GM12801 (cell line): ENCODE measurements around the gene ELAVL1.

Experiments
- TF ChIP-seq, protein P1 (sequence below): IDR thresholded peaks from one replicate; pipeline ENCODE4 v1.5.1; 2011; ENCODE audit warnings: control low read depth; ENCODE audit not compliant: insufficient read length; ENCODE audit errors: extremely low read depth

ELAVL1 gene

DNA sequence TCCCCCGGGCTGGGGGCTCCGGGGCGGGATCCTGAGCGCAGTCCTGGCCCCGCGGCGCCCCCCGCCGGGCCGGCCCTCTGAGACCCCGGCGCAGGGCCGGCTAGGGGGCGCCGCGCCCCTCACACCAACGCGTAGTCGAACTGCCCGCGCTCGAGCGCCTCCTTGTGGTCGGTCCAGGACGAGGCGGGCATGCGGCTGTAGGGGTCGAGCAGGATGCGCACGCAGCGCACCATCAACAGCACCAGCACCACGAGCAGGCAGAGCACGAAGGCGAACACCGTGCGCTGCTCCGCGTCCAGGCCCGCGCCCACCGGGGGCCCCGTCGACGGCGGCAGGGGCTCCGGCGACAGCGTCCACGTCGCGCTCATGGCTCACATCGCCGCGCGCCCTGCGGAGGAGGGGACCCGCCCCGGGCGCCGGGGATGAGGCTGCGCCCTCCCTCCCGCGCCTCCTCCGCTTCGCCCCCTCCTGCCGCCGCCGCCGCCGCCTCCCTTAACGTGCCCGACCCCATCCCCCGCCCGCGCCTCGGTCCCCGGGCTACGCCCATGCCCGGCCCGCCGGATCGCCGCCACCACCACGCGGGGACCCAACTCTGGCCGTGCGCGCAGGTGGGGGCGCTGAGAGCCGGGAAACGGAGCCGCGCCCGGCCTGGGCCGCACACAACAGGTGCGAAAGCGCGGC, 80.1 kb downstream of the ELAVL1 start:
- TF ChIP-seq, protein P1, sequence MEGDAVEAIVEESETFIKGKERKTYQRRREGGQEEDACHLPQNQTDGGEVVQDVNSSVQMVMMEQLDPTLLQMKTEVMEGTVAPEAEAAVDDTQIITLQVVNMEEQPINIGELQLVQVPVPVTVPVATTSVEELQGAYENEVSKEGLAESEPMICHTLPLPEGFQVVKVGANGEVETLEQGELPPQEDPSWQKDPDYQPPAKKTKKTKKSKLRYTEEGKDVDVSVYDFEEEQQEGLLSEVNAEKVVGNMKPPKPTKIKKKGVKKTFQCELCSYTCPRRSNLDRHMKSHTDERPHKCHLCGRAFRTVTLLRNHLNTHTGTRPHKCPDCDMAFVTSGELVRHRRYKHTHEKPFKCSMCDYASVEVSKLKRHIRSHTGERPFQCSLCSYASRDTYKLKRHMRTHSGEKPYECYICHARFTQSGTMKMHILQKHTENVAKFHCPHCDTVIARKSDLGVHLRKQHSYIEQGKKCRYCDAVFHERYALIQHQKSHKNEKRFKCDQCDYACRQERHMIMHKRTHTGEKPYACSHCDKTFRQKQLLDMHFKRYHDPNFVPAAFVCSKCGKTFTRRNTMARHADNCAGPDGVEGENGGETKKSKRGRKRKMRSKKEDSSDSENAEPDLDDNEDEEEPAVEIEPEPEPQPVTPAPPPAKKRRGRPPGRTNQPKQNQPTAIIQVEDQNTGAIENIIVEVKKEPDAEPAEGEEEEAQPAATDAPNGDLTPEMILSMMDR: no peak

DNA sequence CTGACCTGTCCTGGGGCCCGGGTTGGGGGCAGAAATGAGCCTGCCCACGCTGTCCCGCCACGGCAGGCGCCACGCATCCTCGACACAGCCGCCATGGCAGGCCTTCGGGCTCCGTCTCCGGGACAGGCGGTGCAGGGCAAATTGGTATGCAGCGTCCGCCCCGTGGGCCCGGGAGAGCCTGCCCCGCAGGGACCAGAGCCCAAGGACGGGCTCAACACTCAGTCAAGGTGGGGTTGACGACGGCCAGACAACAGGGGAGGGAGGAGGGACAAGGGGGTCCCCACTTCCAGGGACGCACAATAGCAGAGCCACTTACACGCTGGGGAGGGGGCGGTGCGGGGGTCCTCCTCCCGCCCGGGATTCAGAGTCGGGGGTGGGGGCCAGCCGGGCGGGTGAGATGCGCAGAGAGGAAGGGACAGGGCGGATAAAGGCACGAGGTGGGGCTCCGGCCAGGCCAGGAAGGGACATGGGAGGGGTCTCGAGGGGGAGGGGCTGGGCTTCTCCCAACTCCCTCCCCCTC, 80.7 kb downstream of the ELAVL1 start:
- TF ChIP-seq, protein P1: no peak

DNA sequence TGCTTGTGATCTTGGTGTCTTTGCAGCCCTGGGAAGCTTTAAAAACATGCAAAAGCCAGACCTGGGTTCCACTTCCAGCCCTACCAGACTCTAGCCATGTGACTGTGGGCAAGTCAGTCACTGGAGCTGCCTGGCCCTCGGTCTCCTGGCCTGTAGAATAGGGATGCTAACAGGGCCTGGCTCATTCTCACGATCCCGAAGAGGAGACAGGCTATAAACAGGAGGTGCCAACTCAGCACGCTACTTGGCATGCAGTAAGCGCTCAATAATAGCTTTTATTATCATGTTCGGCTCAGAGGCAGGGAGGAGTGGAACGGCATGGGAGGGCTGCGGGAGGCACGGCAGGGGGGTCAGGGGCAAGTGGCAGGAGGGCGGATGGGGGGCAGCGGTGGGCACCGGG, 81.2 kb downstream of the ELAVL1 start:
- TF ChIP-seq, protein P1: no peak

DNA sequence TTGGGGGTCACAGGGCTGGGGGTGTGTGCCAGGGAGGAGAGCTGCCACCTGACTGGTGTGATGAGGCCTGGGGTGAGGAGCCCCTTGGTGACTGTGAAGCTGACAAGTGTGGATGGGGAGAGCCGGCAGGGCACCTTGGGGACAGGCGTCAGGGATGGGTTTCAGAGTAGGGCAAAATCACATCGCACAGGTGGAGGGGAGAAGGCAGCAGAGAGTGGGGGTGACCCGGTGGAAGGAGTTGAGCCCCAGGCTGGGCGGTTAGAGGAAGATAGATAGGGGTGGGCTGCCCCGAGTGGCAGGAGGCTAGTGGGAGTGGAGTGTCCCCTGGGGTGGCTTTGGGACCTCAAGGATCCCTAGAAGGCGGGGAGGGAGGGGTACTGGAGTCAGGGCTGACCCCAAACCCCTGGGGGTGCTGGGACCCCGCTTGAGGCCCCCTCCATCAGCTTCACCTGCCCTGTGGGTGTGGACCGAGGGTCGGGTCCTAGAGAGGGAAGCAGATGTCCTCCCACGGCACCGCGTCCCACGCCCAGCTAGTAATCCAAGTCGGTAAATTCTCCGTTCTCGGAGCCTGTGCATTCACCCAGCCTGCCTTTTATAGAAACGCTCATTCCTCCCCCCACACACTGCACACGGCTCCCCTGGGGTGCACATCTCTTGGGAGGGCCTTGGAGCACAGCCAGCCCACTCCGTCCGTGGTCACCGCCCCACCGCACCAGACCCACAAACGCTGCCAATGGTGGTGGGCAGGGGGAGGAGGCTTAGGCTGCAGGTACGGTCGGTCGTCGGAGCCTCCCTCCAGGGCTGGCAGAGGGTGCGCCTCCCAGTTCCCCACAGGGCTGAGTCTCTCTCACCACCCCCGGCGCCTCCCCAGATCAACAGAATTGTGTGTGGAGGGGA, 81.9 kb downstream of the ELAVL1 start:
- TF ChIP-seq, protein P1: no peak

DNA sequence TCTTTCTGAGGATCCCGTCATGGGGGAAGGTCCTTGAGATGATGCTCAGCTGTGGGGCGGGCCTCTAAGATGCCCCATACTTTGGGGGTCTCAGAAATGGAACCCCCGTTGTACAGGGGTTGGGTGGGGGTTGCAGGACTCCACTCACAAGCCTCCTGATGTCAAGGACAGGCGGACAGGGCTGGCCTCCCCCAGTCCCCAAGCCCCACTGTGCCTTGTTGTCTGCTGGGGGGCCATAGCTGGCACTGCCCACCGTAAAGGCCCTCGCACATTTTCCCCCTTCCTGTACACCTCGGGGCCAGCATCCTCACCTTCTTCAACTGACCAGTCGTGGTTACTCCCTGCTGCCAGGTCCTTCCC, 82.6 kb downstream of the ELAVL1 start:
- TF ChIP-seq, protein P1: no peak

DNA sequence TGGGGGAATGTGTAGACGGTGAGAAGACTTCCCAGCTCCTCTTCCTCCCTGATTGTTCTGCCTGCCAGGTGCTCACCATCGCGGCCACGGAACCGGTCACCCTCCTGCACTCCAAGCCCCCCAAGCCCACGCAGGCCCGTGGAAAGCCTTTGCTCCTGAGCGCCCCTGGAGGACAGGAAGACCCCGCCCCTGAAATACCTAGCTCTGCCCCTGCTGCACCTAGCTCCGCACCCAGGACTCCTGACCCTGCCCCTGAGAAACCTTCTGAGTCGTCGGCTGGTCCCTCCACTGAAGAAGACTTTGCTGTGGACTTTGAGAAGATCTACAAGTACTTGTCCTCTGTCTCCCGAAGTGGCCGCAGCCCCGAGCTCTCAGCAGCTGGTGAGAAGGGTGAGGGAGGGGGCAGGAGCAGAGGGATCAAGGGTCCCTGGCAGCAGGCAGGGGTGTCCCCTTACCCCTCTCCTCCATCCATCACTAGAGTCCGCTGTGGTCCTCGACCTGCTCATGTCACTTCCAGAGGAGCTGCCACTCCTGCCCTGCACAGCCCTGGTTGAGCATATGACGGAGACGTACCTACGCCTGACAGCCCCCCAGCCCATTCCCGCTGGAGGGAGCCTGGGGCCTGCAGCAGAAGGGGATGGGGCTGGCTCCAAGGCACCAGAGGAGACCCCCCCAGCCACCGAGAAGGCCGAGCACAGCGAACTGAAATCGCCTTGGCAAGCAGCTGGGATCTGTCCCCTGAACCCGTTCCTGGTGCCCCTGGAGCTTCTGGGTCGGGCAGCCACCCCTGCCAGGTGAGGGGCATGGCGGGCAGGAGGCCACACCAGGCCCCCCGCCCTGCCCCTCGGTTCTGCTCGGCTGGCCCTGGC, 83.2 kb downstream of the ELAVL1 start:
- TF ChIP-seq, protein P1: no peak
